SK-N-DZ (cell line): Measurements from ENCODE around the gene VSTM5.
A peak's percentile ranks its signal among the peaks of the same experiment; 100 is the strongest.
"Not testable (repeated sequence)": the region's sequence is repeated elsewhere in the genome, so short reads cannot be mapped to it uniquely, and the experiment has no call there.

ENCODE experiments used
- DNase-seq: peaks from one replicate; pipeline ENCODE4 v3.0.0-alpha.2; 2015; ENCODE audit warnings: low spot score
- small RNA-seq, 2 experiments: library from RNA; depleted of rRNA; stranded (forward); fragments of <200 nt; gene quantifications; one replicate each; pipeline ENCODE3, GENCODE V24; 2014

Gene VSTM5

DNA sequence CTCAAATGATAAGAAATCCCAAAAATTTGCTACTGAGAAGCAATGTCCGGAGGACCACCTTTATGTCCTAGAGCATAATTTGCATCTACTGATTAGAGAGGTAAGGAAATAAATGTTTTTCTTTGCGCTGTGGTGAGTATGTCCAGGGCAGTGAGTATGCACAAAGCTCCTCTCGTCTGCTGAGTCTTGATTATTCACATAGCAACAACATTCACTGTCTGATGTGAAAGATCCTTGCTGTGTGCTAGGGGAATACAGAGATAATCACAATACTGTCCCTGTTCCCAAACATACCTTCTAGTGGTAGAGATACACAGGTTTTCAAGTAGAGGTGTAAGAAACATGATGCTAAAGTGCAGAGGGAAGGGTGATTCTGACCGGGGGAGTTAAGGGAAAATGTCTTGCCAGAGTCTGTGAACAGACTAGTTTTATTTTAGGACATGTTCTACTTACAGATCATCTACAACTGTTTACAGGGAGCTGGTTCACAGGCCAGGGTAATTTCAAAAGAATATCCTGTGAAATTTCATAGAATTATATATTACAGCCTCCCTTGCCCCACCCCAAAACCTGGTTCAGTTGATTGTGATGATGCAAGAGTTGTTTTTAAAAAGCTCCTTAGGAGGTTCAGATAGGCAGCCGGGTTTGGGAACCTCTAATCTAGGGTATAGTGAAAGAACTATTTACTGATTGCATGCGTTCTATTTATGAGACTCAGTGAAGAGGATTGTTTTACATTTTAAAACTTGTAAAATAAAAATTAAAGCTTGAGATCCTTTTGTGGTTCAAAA lies 53.8 kb downstream of the VSTM5 start:
- DNase-seq: no peak

DNA sequence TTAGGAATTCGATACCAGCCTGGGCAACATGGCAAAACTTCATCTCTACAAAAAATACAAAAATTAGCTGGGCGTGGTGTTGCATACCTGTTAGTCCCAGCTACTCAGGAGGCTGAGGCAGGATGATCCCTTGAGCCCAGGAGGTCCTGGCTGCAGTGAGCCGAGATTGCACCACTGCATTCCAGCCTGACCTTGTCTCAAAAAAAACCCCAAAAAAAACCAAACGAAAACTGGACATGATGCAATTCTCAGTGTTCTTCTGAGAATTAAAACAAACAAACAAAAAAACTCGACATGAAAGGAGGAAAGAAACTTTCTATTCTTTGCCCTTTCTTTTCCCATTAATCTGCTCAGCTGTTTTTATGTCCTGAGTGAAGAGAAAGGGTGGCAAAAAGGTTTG lies 58.9 kb downstream of the VSTM5 start:
- DNase-seq: no peak

DNA sequence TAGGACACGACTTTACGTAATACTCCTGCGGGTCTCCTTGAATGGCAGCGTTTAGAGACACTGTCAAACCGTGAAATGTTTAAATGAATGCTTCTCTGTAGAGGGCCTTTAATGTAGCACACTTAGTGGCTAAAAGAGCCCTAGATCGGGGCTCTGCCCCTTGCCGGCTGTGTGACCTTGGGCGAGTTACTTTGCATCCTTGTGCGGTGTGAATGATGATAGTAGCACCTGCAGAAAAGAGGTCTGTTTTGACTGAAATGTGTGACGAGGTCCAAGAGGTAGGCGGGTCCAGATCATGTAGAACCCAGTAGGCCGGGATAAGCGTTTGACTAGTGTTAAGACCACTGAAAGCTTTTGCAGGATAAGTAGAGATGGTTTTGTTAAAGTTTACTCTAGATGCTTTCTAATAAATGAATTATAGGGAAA lies 65.5 kb downstream of the VSTM5 start:
- DNase-seq: no peak

GRCh38 chr11:93784145-93784934 lies 66.1 kb downstream of the VSTM5 start, which contains the start of gene MED17:
MED17 (plus strand) TSS chr11:93784282; CDS start chr11:93784514, 232 bp downstream.
- DNase-seq: peak; percentile 98

GRCh38 chr11:93783765-93784144 lies 66.7 kb downstream of the VSTM5 start:
- no peak for DNase-seq

DNA sequence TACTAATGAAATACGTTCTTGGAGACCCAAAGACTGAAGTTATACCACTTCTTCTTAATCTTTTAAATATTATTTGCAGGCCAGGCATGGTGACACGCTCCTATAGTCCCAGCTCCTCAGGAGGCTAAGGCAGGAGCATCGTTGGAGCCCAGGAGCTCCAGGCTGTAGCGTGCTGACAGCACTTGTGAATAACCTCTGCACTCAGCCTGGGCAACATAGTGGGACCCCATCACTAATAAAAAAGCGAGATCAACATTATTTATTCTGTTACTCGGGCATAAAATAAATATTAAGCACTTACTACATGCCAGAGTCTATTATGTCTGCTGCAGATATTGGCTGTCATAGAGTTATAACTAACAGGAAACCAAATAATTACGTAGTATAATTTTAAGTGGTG lies 67.1 kb downstream of the VSTM5 start:
- no peak for DNase-seq

- no peak for DNase-seq
These were observed 75.1 kb downstream of the VSTM5 start for GRCh38 chr11:93775289-93775688.

- DNase-seq: not testable (repeated sequence)
These were observed 75.9 kb downstream of the VSTM5 start for GRCh38 chr11:93774560-93774959.

- no peak for DNase-seq
These were observed 76.7 kb downstream of the VSTM5 start for GRCh38 chr11:93773601-93774200.

DNA sequence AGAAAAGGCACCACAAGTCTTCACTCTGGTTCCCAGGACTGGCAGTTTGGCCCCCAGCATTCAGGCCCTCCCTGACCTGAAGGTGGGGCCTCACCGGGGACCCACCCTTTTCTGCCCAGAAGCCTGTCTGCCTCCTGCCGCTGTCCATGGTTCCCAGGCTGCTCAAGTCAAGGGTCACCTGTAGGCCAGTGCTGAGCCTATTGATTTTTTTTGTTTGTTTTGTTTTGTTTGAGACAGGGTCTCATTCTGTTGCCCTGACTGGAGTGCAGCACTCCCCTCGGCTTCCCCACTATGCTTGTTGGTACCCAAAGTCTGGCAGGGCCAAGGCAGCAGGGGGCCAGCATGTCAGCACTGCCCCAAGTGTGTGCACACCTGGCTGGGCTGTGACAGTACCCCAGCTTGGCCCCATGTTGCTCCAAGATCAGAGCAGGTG lies 77.4 kb downstream of the VSTM5 start:
- DNase-seq: no peak

GRCh38 chr11:93772123-93772522 lies 78.3 kb downstream of the VSTM5 start:
- DNase-seq: no peak

DNA sequence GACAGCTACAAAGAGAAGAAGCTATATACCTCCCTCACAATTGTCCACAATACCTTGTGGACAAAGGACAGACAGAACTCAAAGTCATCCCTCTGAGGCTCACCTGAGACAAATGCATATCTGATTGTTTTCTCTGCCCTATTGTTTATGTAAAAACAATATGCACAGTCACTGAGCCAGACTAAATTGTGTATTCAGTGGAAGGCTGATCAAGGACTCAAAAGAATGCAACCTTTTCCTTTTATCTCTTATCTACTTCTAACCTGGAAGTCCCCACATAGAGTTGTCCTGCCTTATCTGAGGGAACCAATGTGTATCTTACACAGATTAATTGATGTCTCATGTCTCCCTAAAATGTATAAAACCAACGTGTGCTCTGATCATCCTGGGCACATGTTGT lies 80.3 kb downstream of the VSTM5 start:
- no peak for DNase-seq

Small RNAs within 50 kb of the gene (small RNA-seq; reads per million reads assigned to genes)
- 0 reads per million in 2 experiments for gene RF00019
